Measurements from ENCODE around the gene BRD2.

- TF ChIP-seq CTCF (conservative IDR thresholded peaks at IDR 0.05) (no peak), ZFX (IDR thresholded peaks at IDR 0.05) (no peak)
Observed at GRCh38 chr6:33021917-33022316, 53.5 kb downstream of the BRD2 start.

All from C4-2B (cell line).